HG03039 (cell line): ENCODE data around the gene SLC26A4.

ENCODE experiments used
- ATAC-seq: cut with Tn5 transposase; IDR thresholded peaks from one replicate; pipeline ENCODE4 v1.9.1; 2021; ENCODE audit warnings: mild to moderate bottlenecking, moderate library complexity; ENCODE audit not compliant: unreplicated experiment

The SLC26A4 gene

DNA sequence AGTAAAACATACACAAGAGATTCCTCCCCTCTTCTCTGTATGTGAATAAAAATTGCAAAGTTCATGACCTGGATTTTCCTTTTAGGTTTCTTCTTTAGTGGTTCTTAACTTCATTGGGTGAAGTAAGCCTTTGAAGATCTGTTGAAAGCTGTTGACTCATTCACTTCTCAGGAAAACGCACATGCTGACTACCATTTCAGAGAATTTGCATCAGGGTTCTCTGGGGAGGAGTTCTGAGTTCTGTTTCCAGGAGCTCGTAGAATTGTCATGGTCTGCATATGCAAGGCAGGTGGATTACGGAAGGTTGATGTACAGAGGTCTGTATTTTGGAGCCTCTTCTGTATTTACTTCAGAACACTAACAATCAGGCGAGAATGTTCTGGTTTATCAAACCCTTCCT lies 962 bp upstream of the SLC26A4 start:
- no peak for ATAC-seq

DNA sequence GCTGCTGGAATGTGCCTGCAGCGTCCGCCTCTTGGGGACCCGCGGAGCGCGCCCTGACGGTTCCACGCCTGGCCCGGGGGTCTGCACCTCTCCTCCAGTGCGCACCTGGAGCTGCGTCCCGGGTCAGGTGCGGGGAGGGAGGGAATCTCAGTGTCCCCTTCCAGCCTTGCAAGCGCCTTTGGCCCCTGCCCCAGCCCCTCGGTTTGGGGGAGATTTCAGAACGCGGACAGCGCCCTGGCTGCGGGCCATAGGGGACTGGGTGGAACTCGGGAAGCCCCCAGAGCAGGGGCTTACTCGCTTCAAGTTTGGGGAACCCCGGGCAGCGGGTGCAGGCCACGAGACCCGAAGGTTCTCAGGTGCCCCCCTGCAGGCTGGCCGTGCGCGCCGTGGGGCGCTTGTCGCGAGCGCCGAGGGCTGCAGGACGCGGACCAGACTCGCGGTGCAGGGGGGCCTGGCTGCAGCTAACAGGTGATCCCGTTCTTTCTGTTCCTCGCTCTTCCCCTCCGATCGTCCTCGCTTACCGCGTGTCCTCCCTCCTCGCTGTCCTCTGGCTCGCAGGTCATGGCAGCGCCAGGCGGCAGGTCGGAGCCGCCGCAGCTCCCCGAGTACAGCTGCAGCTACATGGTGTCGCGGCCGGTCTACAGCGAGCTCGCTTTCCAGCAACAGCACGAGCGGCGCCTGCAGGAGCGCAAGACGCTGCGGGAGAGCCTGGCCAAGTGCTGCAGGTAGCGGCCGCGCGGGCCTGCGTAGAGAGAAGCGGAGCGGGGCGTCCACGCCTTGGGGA lies 645 bp downstream of the SLC26A4 start:
- ATAC-seq: no peak

GRCh38 chr7:107661865-107662379 lies 1.3 kb downstream of the SLC26A4 start:
- no peak for ATAC-seq

- no peak for ATAC-seq
Observed at GRCh38 chr7:107663196-107663595, 2.6 kb downstream of the SLC26A4 start.

- ATAC-seq: no peak
Observed at GRCh38 chr7:107666790-107667189, 6.2 kb downstream of the SLC26A4 start.

- ATAC-seq: no peak
Observed at GRCh38 chr7:107667341-107667740, 6.7 kb downstream of the SLC26A4 start.

DNA sequence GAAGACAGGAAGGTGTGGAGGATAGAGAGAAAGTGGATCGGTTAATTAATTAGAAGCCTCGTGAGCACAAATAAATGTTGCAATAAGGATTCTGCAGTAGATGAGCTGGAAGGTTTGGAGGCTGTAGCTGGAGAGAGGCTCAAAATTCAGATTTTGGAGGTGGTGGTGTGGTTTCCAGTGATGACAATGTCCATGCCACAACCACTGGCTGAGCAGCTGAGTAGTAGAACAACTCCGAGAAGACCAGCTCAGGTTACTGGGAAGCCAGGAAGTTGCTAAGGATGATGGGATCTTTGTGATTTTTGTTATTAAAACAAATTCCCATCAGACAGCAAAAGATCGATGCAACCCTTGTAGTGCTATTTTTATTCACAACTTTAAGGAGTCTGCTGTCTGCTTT lies 7.7 kb downstream of the SLC26A4 start:
- ATAC-seq: no peak

GRCh38 chr7:107672183-107672582 lies 11.6 kb downstream of the SLC26A4 start:
- no peak for ATAC-seq

DNA sequence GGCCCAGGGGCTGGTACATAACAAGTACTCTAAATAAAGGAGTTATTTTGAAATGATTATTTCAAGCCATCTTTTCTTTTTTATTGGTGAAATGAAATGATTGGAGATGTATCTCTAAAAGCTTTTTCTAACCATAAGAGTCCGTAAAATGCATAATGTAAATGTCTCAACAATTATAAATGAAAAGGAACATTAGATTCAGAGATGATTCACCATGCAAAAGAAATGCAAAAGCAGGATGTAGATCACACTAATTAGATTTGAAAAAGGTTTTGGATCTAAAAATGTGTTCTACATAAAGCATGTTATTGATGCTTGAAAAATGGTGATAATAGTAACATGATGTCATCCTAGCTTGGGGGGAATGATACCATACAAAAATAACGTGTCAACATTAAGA lies 15.6 kb downstream of the SLC26A4 start:
- no peak for ATAC-seq

- no peak for ATAC-seq
Observed at GRCh38 chr7:107678110-107678753, 17.6 kb downstream of the SLC26A4 start.

GRCh38 chr7:107680478-107680877 lies 19.9 kb downstream of the SLC26A4 start:
- ATAC-seq: no peak

DNA sequence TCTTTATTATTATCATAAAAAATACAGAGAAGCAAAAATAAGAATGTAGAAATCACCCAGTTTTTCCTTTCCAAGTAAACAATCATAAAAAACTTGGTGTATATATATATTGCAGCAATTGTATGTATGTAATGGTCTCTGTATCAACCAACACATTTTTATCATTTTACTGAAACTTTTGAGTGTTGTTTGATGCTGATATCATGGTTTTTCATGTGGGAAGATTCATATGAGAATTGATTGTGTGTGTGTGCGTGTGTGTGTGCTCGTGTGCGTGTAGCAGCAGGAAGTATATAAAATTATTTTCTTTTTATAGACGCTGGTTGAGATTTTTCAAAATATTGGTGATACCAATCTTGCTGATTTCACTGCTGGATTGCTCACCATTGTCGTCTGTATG lies 22.3 kb downstream of the SLC26A4 start:
- ATAC-seq: no peak

GRCh38 chr7:107684287-107684686 lies 23.7 kb downstream of the SLC26A4 start:
- ATAC-seq: no peak

- ATAC-seq: no peak
Observed at GRCh38 chr7:107684947-107685463, 24.4 kb downstream of the SLC26A4 start.

DNA sequence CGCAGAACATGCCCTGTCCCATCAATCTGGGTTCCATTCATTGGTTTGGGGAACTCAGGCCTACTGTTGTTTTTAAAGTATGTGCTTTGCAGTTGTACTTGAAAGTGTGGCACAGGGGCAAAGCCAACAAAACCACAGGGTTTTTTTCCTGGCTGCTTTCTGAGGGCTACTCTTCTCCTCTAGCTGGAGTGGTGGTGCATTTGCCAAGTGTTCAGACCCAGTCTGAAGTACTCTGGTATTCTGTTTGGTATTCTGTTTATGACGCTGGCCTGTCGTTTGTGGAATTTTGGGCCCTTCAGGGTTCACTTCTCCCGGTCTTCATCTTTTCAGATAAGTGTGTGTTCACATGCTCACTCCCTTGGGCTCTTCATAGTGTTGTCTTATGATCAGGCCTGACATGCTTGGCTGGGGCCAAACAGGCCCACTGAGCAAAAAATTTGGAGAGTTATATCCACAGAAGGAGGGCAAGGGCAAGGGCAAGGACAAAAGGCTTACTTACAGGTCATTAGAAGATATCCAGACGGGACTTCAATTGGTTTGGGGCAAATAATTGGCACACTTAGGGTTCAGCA lies 26.3 kb downstream of the SLC26A4 start:
- ATAC-seq: no peak

DNA sequence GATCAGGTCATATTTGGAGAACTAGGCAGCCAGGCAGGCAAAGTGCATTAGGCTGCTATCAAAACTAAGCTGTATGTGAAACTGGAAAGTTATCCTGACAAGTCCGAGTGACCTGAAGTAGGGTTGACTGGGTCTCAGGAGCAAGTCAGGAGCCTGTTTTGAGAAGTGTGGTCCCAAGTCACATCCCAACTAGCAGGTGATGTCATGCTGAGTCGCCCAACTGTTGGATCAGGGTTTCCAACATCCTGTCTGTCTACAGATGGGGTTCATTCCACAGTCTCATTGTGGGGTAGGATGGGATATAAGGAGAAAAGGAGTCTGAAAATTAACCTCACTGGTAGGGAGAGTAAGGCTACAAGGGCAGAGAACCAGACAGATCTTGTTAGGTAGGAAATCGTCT lies 27.0 kb downstream of the SLC26A4 start:
- no peak for ATAC-seq

DNA sequence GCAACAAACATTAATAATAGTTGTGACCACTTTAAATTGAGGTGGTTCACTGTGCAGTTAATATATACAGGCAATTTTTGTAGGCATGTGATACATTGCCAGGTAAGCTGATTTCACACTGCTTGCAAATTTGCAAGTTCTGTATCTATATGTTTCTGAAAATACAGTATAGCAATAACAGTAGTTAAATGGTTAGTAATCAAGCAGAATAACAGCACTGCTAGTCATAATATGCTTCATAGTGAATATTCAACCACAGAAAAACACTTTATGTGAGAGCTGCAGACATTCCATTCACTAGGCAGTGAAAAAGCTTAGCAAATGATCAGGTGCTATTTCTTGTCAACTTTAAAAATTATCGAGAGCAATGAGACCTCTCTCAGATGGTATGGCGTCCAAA lies 28.9 kb downstream of the SLC26A4 start:
- no peak for ATAC-seq

DNA sequence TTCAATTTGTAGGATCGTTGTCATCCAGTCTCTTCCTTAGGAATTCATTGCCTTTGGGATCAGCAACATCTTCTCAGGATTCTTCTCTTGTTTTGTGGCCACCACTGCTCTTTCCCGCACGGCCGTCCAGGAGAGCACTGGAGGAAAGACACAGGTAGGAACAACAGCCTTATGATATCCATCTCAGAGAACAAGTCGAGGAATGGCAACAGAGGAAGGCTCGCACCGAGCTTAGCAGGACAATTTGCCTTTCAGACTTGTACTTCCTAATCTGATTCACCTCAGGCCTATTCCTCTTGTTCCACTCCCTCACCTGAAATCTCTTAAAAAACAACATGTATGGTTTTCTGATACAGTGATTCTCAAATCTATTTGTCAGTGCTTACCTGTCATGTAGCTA lies 29.5 kb downstream of the SLC26A4 start:
- ATAC-seq: no peak

DNA sequence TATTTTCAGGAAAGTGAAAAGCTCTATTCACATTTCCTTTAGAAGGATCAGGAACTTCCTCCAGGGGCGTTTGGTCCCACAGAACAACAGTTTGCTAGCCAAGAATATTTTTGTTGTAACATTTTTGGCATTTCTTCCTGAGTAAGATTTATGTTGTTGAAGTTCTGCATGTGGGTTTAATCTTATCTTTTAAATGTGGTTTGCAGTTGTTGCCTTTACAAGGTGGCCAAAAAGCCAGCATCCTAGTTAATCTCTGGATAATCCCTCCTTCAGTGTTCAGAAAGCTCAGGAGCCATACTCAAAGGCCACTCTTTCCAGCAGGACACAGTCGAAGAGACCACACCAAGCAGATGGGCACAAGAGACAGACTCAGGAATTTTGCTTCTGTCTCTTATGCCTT lies 30.0 kb downstream of the SLC26A4 start:
- ATAC-seq: no peak

DNA sequence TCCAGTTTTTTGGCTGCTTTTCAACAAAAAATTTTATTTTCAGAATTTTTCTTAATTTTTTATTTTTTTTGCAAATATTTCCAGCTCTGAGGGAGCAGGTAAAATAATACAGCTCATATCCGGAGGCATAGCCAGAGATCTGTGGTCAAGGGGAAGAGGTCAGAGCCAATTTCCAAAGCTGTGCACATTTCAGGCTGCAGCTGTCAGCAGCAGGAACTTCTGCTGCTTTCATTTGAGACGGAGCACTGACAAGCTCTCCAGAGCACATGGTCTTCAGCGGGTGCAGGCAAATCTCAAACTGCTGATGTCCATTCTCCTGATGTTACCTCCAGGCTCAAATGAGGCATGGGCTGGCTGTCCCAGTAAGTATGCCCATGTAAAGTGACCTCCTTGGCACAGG lies 31.1 kb downstream of the SLC26A4 start:
- no peak for ATAC-seq

GRCh38 chr7:107692501-107692900 lies 31.9 kb downstream of the SLC26A4 start:
- ATAC-seq: no peak

DNA sequence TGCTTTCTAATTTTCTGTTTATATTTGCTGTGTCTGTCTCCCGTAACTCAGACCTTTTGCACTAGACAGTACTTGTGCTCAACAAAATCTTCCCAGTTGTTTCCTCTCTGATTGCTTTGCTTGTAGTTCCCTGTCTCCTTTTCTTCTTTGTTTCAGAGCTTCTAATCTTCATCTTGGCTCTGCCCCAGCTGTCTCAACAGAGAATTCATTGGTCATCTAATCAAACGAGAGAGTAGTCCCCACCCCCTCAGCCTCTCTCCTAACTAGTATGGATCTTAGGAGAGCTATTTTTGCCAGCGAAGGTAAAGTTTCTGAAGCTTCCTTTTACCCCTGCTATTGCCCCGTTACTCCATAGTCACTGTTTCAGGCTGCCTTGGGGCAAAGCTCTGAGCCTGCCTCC lies 32.8 kb downstream of the SLC26A4 start:
- no peak for ATAC-seq
